Neural cell (in vitro differentiated cells): ENCODE data around the gene CPLANE1. TPM values are rescaled to one million over a fixed set of nuclear protein-coding genes. Genes with fewer than 3 reads are reported as not detected.

ENCODE experiments used
- H2AFZ ChIP-seq: fragments of 200-600, 300-800 bp; sonication (generic), shearing (Covaris generic); 2 replicates; pipeline ENCODE4 v1.6.0; 2014; ENCODE audit warnings: low read depth, mild to moderate bottlenecking, antibody characterized with exemption, low read length, moderate library complexity
- H3F3A ChIP-seq: fragments of 200-600 bp; shearing (Covaris generic); 2 replicates; pipeline ENCODE4 v1.6.1; 2016; ENCODE audit warnings: mild to moderate bottlenecking, moderate library complexity, mixed read lengths, antibody characterized with exemption, low read length; ENCODE audit not compliant: insufficient read depth, poor library complexity, severe bottlenecking
- H3K27ac ChIP-seq: fragments of 200-600, 300-800 bp; sonication (generic), shearing (Covaris generic); 2 replicates; pipeline ENCODE4 v1.5.1; 2014; ENCODE audit warnings: mild to moderate bottlenecking, low read length, moderate library complexity
- H3K27me3 ChIP-seq: fragments of 300-800, 200-600 bp; sonication (generic), shearing (Covaris generic); 2 replicates; pipeline ENCODE4 v1.6.0; 2014; ENCODE audit warnings: mild to moderate bottlenecking, low read depth, low read length, moderate library complexity; ENCODE audit not compliant: insufficient read depth
- H3K36me3 ChIP-seq: fragments of 300-800, 200-600 bp; sonication (generic), shearing (Covaris generic); 2 replicates; pipeline ENCODE4 v1.5.1; 2014; ENCODE audit warnings: mild to moderate bottlenecking, antibody characterized with exemption, low read length, moderate library complexity; ENCODE audit not compliant: insufficient read depth
- H3K4me2 ChIP-seq: fragments of 300-800, 200-600 bp; sonication (generic), shearing (Covaris generic); 2 replicates; pipeline ENCODE4 v1.6.0; 2014; ENCODE audit warnings: mild to moderate bottlenecking, low read length
- H3K4me3 ChIP-seq: fragments of 300-800, 200-600 bp; sonication (generic), shearing (Covaris generic); 2 replicates; pipeline ENCODE4 v1.5.1; 2014; ENCODE audit warnings: mild to moderate bottlenecking, low read length, moderate library complexity
- H3K79me2 ChIP-seq: fragments of 200-600 bp; shearing (Covaris generic); replicated peaks from 2 replicates; pipeline ENCODE4 v1.6.0; 2014; ENCODE audit warnings: mild to moderate bottlenecking, low read length, moderate library complexity; ENCODE audit not compliant: insufficient read depth
- H3K9ac ChIP-seq: fragments of 300-800, 200-600 bp; sonication (generic), shearing (Covaris generic); 2 replicates; pipeline ENCODE4 v1.6.1; 2016; ENCODE audit warnings: mild to moderate bottlenecking, low read length, mixed read lengths
- H3K9me2 ChIP-seq: fragments of 200-600 bp; shearing (Covaris generic); 2 replicates; pipeline ENCODE4 v1.6.1; 2016; ENCODE audit warnings: mild to moderate bottlenecking, low read length, mixed read lengths; ENCODE audit not compliant: insufficient read depth
- H3K9me3 ChIP-seq: fragments of 200-600, 300-800 bp; sonication (generic), shearing (Covaris generic); 2 replicates; pipeline ENCODE4 v1.6.1; 2016; ENCODE audit warnings: mild to moderate bottlenecking, mixed run types, low read length, moderate library complexity, mixed read lengths
- H4K20me1 ChIP-seq: fragments of 200-600 bp; shearing (Covaris generic); 2 replicates; pipeline ENCODE4 v1.6.1; 2016; ENCODE audit warnings: mild to moderate bottlenecking, mixed run types; ENCODE audit not compliant: insufficient read depth
- EP300 ChIP-seq: fragments of 450-650 bp; conservative IDR thresholded peaks from 2 replicates; pipeline ENCODE4 v1.6.1; 2014; ENCODE audit warnings: antibody characterized with exemption, mild to moderate bottlenecking, moderate library complexity; ENCODE audit not compliant: poor library complexity, severe bottlenecking
- EZH2 ChIP-seq: fragments of 200-600, 300-800 bp; shearing (Covaris generic), sonication (generic); IDR thresholded peaks from 2 replicates; pipeline ENCODE4 v1.6.1; 2014; ENCODE audit warnings: antibody characterized with exemption, low read length, borderline replicate concordance, mild to moderate bottlenecking; ENCODE audit not compliant: insufficient read depth, poor library complexity, severe bottlenecking
- MXI1 ChIP-seq: fragments of 450-650 bp; conservative IDR thresholded peaks from 2 replicates; pipeline ENCODE4 v1.6.1; 2014; ENCODE audit warnings: antibody characterized with exemption, mild to moderate bottlenecking; ENCODE audit not compliant: poor library complexity, severe bottlenecking
- POLR2AphosphoS5 ChIP-seq: IDR thresholded peaks from 2 replicates; pipeline ENCODE4 v1.6.1; 2012
- RAD21 ChIP-seq: fragments of 450-650 bp; conservative IDR thresholded peaks from 2 replicates; pipeline ENCODE4 v1.6.1; 2014; ENCODE audit warnings: antibody characterized with exemption, mild to moderate bottlenecking, moderate library complexity
- SMC3 ChIP-seq: fragments of 450-650 bp; conservative IDR thresholded peaks from 2 replicates; pipeline ENCODE4 v1.6.1; 2014; ENCODE audit warnings: antibody characterized with exemption, mild to moderate bottlenecking, moderate library complexity; ENCODE audit not compliant: poor library complexity
- TAF1 ChIP-seq: IDR thresholded peaks from 2 replicates; pipeline ENCODE4 v1.6.1; 2012; ENCODE audit warnings: low read depth
- polyA plus RNA-seq: library from polyadenylated mRNA; depleted of rRNA; stranded (reverse); fragments of >200 nt; gene quantifications from 2 replicates; pipeline ENCODE4 v1.2.3, GENCODE V29; 2014
- TF ChIP-seq, protein P1 (sequence below): IDR thresholded peaks from 2 replicates; pipeline ENCODE4 v1.6.1; 2012; ENCODE audit warnings: borderline replicate concordance
- TF ChIP-seq, protein P2 (sequence below): fragments of 450-650 bp; IDR thresholded peaks from 2 replicates; pipeline ENCODE4 v1.5.1; 2014; ENCODE audit warnings: antibody characterized with exemption, mild to moderate bottlenecking, moderate library complexity; ENCODE audit not compliant: poor library complexity, severe bottlenecking

Gene CPLANE1
- polyA plus RNA-seq, 1 donor from 2014 or later, result 26.0 TPM

DNA sequence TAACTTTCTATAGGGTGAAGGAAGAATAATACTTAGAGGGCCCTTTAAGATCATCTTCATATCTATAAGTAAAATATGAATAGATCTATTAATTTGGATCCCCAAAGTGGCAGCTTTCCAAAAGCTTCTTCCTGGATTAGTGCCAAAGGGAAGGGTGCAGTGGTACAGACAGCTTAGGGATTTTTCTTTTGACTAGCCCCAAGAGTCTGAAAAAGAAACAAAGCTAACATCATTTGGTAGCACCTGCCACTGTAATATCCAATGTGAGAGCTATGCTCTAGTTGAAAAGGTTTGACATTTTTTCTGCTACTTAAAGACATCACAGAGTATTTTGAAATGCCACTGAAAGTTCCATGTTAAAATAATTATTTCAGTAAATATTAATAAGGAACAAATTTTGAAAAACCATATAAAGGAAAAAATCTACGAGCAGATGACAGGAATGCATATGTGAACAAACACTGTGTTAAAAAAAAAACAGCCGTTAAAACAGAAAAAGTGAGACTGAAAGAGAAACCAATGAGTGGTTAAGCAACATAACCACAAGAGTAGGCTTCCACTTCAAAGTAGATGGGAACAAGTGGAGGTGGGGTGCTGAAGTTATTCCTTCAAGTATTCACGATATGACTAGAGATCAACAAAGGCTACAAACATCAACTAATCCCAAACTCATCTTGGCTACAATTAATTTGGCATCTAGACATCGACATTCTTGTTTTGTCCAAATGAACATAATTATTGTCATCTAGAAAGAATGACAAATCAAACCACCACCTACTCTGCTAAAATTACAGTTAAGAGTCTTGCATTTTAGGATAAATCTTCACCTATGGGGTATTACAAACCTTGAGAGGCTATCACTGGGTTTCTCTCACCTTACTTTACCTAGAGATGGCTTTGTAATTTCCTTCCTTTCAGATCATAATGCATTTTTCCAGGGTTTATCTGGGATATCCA is 137.5 kb downstream of the CPLANE1 start:
- Histone ChIP-seq H2AFZ (no peak overlapping the region), H3F3A (no peaks in the 10 kb centered on the region), H3K79me2 (no peaks in the 10 kb centered on the region), H3K9me2 (no peaks in the 10 kb centered on the region), H4K20me1 (no peaks in the 10 kb centered on the region), H3K9ac (no peak overlapping the region), H3K36me3 (peaks cover 18% of the 10 kb centered on the region), H3K27ac (no peak overlapping the region), H3K27me3 (no peaks in the 10 kb centered on the region), H3K9me3 (no peaks in the 10 kb centered on the region), H3K4me2 (no peak overlapping the region), H3K4me3 (no peak overlapping the region)
- no peak for TF ChIP-seq TAF1
- TF ChIP-seq POLR2AphosphoS5, result no peak
- TF ChIP-seq RAD21, result no peak
- TF ChIP-seq, protein P1, sequence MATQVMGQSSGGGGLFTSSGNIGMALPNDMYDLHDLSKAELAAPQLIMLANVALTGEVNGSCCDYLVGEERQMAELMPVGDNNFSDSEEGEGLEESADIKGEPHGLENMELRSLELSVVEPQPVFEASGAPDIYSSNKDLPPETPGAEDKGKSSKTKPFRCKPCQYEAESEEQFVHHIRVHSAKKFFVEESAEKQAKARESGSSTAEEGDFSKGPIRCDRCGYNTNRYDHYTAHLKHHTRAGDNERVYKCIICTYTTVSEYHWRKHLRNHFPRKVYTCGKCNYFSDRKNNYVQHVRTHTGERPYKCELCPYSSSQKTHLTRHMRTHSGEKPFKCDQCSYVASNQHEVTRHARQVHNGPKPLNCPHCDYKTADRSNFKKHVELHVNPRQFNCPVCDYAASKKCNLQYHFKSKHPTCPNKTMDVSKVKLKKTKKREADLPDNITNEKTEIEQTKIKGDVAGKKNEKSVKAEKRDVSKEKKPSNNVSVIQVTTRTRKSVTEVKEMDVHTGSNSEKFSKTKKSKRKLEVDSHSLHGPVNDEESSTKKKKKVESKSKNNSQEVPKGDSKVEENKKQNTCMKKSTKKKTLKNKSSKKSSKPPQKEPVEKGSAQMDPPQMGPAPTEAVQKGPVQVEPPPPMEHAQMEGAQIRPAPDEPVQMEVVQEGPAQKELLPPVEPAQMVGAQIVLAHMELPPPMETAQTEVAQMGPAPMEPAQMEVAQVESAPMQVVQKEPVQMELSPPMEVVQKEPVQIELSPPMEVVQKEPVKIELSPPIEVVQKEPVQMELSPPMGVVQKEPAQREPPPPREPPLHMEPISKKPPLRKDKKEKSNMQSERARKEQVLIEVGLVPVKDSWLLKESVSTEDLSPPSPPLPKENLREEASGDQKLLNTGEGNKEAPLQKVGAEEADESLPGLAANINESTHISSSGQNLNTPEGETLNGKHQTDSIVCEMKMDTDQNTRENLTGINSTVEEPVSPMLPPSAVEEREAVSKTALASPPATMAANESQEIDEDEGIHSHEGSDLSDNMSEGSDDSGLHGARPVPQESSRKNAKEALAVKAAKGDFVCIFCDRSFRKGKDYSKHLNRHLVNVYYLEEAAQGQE, result no peak
- no peak for TF ChIP-seq EP300
- TF ChIP-seq, protein P2, sequence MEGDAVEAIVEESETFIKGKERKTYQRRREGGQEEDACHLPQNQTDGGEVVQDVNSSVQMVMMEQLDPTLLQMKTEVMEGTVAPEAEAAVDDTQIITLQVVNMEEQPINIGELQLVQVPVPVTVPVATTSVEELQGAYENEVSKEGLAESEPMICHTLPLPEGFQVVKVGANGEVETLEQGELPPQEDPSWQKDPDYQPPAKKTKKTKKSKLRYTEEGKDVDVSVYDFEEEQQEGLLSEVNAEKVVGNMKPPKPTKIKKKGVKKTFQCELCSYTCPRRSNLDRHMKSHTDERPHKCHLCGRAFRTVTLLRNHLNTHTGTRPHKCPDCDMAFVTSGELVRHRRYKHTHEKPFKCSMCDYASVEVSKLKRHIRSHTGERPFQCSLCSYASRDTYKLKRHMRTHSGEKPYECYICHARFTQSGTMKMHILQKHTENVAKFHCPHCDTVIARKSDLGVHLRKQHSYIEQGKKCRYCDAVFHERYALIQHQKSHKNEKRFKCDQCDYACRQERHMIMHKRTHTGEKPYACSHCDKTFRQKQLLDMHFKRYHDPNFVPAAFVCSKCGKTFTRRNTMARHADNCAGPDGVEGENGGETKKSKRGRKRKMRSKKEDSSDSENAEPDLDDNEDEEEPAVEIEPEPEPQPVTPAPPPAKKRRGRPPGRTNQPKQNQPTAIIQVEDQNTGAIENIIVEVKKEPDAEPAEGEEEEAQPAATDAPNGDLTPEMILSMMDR, result no peak
- TF ChIP-seq SMC3, result no peak
- TF ChIP-seq MXI1, result no peak
- TF ChIP-seq EZH2, result no peak

DNA sequence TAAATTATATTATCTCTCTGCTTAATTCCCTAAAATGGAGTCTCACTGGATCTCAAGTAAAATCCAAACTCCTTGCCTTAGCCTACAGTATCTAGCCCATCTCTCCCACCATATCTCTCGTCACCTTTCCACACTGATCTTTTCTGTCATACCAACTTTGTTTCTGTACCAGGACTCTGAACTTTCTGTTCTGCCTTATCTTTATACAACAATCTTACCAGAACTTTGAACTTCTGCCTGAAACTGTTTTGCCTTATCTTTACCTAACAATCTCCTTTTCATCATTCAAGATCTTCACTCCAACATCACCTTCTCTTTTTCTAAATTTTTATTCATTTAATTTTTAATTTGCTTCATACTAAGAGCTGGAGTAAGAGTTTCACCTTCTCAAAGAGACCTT is 139.0 kb downstream of the CPLANE1 start:
- Histone ChIP-seq H3K4me2 (no peak overlapping the region), H3F3A (no peaks in the 10 kb centered on the region), H3K9me2 (no peaks in the 10 kb centered on the region), H3K36me3 (peaks cover 19% of the 10 kb centered on the region), H3K9ac (no peak overlapping the region), H2AFZ (no peak overlapping the region), H3K27ac (no peak overlapping the region), H3K27me3 (no peaks in the 10 kb centered on the region), H3K79me2 (no peaks in the 10 kb centered on the region), H3K9me3 (no peaks in the 10 kb centered on the region), H4K20me1 (no peaks in the 10 kb centered on the region), H3K4me3 (no peak overlapping the region)
- TF ChIP-seq SMC3, result no peak
